Brain pericyte (primary cell): ENCODE measurements around the gene AUTS2.

Experiments used
- DNase-seq: peaks from one replicate; pipeline ENCODE4 v3.0.0-alpha.2; 2012; ENCODE audit warnings: low read depth, low spot score

Gene AUTS2

GRCh38 chr7:69722843-69723242 is 124.6 kb downstream of the AUTS2 start:
- no peak for DNase-seq

- DNase-seq, result no peak
Observed at GRCh38 chr7:69723663-69724062, 125.4 kb downstream of the AUTS2 start.

- no peak for DNase-seq
Observed at GRCh38 chr7:69728304-69728703, 130.0 kb downstream of the AUTS2 start.

- DNase-seq, result no peak
Observed at GRCh38 chr7:69732203-69732602, 133.9 kb downstream of the AUTS2 start.

- no peak for DNase-seq
Observed at GRCh38 chr7:69735582-69735981, 137.3 kb downstream of the AUTS2 start.

- DNase-seq, result no peak
Observed at GRCh38 chr7:69736126-69736810, 138.0 kb downstream of the AUTS2 start.

- no peak for DNase-seq
Observed at GRCh38 chr7:69738396-69738951, 140.2 kb downstream of the AUTS2 start.

GRCh38 chr7:69739190-69739589 is 140.9 kb downstream of the AUTS2 start:
- no peak for DNase-seq

GRCh38 chr7:69739931-69740431 is 141.7 kb downstream of the AUTS2 start:
- DNase-seq, result no peak

- DNase-seq, result no peak
Observed at GRCh38 chr7:69742237-69742636, 144.0 kb downstream of the AUTS2 start.

- no peak for DNase-seq
Observed at GRCh38 chr7:69743436-69743835, 145.2 kb downstream of the AUTS2 start.

- DNase-seq, result no peak
Observed at GRCh38 chr7:69744026-69744425, 145.8 kb downstream of the AUTS2 start.

GRCh38 chr7:69746383-69746782 is 148.1 kb downstream of the AUTS2 start:
- no peak for DNase-seq

GRCh38 chr7:69747144-69747543 is 148.9 kb downstream of the AUTS2 start:
- no peak for DNase-seq

GRCh38 chr7:69748530-69748929 is 150.3 kb downstream of the AUTS2 start:
- DNase-seq, result no peak

- no peak for DNase-seq
Observed at GRCh38 chr7:69749372-69749979, 151.2 kb downstream of the AUTS2 start.

- no peak for DNase-seq
Observed at GRCh38 chr7:69749994-69750393, 151.7 kb downstream of the AUTS2 start.

GRCh38 chr7:69751026-69751425 is 152.8 kb downstream of the AUTS2 start:
- DNase-seq, result no peak

- DNase-seq, result no peak
Observed at GRCh38 chr7:69753981-69754380, 155.7 kb downstream of the AUTS2 start.

- no peak for DNase-seq
Observed at GRCh38 chr7:69754476-69754875, 156.2 kb downstream of the AUTS2 start.

GRCh38 chr7:69756235-69756634 is 158.0 kb downstream of the AUTS2 start:
- DNase-seq, result no peak

- no peak for DNase-seq
Observed at GRCh38 chr7:69757528-69757927, 159.3 kb downstream of the AUTS2 start.

GRCh38 chr7:69757981-69758430 is 159.7 kb downstream of the AUTS2 start:
- DNase-seq, result no peak
